GM18505 (cell line): ENCODE measurements around the gene SPOPL.

Experiments
- ATAC-seq: cut with Tn5 transposase; IDR thresholded peaks from one replicate; pipeline ENCODE4 v1.9.1; 2021; ENCODE audit not compliant: unreplicated experiment
- POLR2A ChIP-seq: IDR thresholded peaks from 4 replicates; pipeline ENCODE4 v1.6.1; 2011; ENCODE audit warnings: borderline replicate concordance; ENCODE audit not compliant: insufficient read depth, insufficient read length; ENCODE audit errors: extremely low read depth

SPOPL gene

GRCh38 chr2:138622613-138623012, 121.0 kb downstream of the SPOPL start:
- ATAC-seq = no peak
- no peak for TF ChIP-seq POLR2A
